ENCODE measurements around the gene BOD1L1.

DNA sequence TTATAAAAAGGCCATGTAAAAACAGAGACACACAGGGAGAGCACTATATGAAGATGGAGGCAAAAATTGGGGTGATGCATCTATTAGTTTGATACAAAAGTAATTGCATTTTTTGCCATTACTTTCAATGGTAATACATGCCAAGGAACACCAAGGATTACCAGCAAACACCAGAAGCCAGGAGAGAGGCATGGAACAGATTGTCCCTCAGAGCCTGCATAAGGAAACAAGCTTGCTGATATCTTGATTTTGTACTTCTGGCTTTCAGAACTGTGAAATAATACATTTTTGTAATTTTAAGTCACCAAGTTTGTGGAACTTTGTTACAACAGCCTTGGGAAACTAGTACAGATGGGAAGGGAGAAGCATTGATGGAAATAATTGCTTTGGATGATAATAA is 45.6 kb upstream of the BOD1L1 start:
- TF ChIP-seq, protein P1, sequence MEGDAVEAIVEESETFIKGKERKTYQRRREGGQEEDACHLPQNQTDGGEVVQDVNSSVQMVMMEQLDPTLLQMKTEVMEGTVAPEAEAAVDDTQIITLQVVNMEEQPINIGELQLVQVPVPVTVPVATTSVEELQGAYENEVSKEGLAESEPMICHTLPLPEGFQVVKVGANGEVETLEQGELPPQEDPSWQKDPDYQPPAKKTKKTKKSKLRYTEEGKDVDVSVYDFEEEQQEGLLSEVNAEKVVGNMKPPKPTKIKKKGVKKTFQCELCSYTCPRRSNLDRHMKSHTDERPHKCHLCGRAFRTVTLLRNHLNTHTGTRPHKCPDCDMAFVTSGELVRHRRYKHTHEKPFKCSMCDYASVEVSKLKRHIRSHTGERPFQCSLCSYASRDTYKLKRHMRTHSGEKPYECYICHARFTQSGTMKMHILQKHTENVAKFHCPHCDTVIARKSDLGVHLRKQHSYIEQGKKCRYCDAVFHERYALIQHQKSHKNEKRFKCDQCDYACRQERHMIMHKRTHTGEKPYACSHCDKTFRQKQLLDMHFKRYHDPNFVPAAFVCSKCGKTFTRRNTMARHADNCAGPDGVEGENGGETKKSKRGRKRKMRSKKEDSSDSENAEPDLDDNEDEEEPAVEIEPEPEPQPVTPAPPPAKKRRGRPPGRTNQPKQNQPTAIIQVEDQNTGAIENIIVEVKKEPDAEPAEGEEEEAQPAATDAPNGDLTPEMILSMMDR (IDR thresholded peaks at IDR 0.05) = no peak
- TF ChIP-seq EZH2 (IDR thresholded peaks at IDR 0.05; ENCODE audit: borderline replicate concordance, insufficient read depth, low read depth, low read length, poor library complexity, severe bottlenecking) = no peak

Data from B cell (primary cell).